SU-DHL-6 (cell line): Measurements from ENCODE around the gene PLEKHA6.

Experiments used
- H2AFZ ChIP-seq: fragments of 200-600 bp; sonication (generic); 2 replicates; pipeline ENCODE4 v1.6.1; 2014; ENCODE audit warnings: low read depth, mild to moderate bottlenecking, moderate library complexity, mixed read lengths, antibody characterized with exemption, low read length; ENCODE audit not compliant: severe bottlenecking
- H3F3A ChIP-seq: fragments of 200-600 bp; shearing (Covaris generic); 2 replicates; pipeline ENCODE4 v1.6.0; 2016; ENCODE audit warnings: antibody characterized with exemption, mild to moderate bottlenecking; ENCODE audit not compliant: insufficient read depth
- H3K27ac ChIP-seq: fragments of 200-600 bp; sonication (generic); 2 replicates; pipeline ENCODE4 v1.5.1; 2016; ENCODE audit warnings: low read depth, mild to moderate bottlenecking, low read length, moderate library complexity, mixed read lengths
- H3K27me3 ChIP-seq: fragments of 200-600 bp; sonication (generic), shearing (Covaris generic); 2 replicates; pipeline ENCODE4 v1.6.0; 2014; ENCODE audit warnings: mild to moderate bottlenecking, low read length
- H3K36me3 ChIP-seq: fragments of 200-600 bp; sonication (generic); 2 replicates; pipeline ENCODE4 v1.6.1; 2014; ENCODE audit warnings: mild to moderate bottlenecking, low read length, mixed read lengths
- H3K4me2 ChIP-seq: fragments of 300-600, 200-600 bp; shearing (Covaris generic), sonication (generic); 2 replicates; pipeline ENCODE4 v1.6.0; 2014; ENCODE audit warnings: low read length, low read depth, mild to moderate bottlenecking; ENCODE audit not compliant: poor library complexity, severe bottlenecking
- H3K4me3 ChIP-seq: fragments of 200-600 bp; sonication (generic); 2 replicates; pipeline ENCODE4 v1.5.1; 2014; ENCODE audit warnings: antibody characterized with exemption, low read length, mild to moderate bottlenecking, mixed read lengths; ENCODE audit not compliant: insufficient read depth, poor library complexity, severe bottlenecking
- H3K79me2 ChIP-seq: fragments of 200-600 bp; sonication (generic); 2 replicates; pipeline ENCODE4 v1.6.1; 2014; ENCODE audit warnings: mild to moderate bottlenecking, low read length, moderate library complexity; ENCODE audit not compliant: insufficient read depth
- H3K9ac ChIP-seq: fragments of 200-600 bp; sonication (generic); 2 replicates; pipeline ENCODE4 v1.7.0; 2014; ENCODE audit warnings: mild to moderate bottlenecking, low read length
- H3K9me2 ChIP-seq: fragments of 200-600 bp; sonication (generic); replicated peaks from 2 replicates; pipeline ENCODE4 v1.6.1; 2014; ENCODE audit warnings: low read length; ENCODE audit not compliant: insufficient read depth
- H3K9me3 ChIP-seq: fragments of 200-600 bp; sonication (generic); 2 replicates; pipeline ENCODE4 v1.6.1; 2014; ENCODE audit warnings: low read length, mixed read lengths; ENCODE audit not compliant: insufficient read depth
- H4K20me1 ChIP-seq: fragments of 200-600 bp; sonication (generic); 2 replicates; pipeline ENCODE4 v1.6.1; 2014; ENCODE audit warnings: low read depth, mild to moderate bottlenecking, antibody characterized with exemption, low read length, moderate library complexity, mixed read lengths
- CTCF ChIP-seq: fragments of 200-600 bp; sonication (generic); IDR thresholded peaks from one replicate; pipeline ENCODE4 v1.5.1; 2017; ENCODE audit warnings: antibody characterized with exemption, mild to moderate bottlenecking, low read length, moderate library complexity; ENCODE audit not compliant: insufficient read depth, poor library complexity, severe bottlenecking
- EZH2phosphoT487 ChIP-seq: fragments of 200-600 bp; sonication (generic), shearing (Covaris generic); conservative IDR thresholded peaks from 2 replicates; pipeline ENCODE4 v1.6.1; 2018; ENCODE audit warnings: mild to moderate bottlenecking, antibody characterized with exemption, low read length, moderate library complexity, mixed read lengths

The PLEKHA6 gene

GRCh38 chr1:204357551-204358490 is 1.9 kb downstream of the PLEKHA6 start:
- Histone ChIP-seq H3K79me2 (no peaks in the 10 kb centered on the region), H3K36me3 (no peaks in the 10 kb centered on the region), H4K20me1 (no peaks in the 10 kb centered on the region; the same call in 1 of the 2 replicates), H3K9me3 (no peaks in the 10 kb centered on the region), H3K9me2 (no peaks in the 10 kb centered on the region), H3K9ac (no peak overlapping the region), H2AFZ (no peak overlapping the region), H3K4me2 (no peak overlapping the region), H3K27ac (no peak overlapping the region), H3K4me3 (no peak overlapping the region), H3F3A (no peaks in the 10 kb centered on the region), H3K27me3 (no peaks in the 10 kb centered on the region)
- no peak for TF ChIP-seq EZH2phosphoT487
- TF ChIP-seq CTCF = no peak

- H3K9ac ChIP-seq = no peak overlapping the region
- H3F3A ChIP-seq = no peaks in the 10 kb centered on the region
- H3K36me3 ChIP-seq = no peaks in the 10 kb centered on the region
- H3K27me3 ChIP-seq = no peaks in the 10 kb centered on the region
- H3K9me3 ChIP-seq = no peaks in the 10 kb centered on the region
- H3K4me2 ChIP-seq = no peak overlapping the region
- TF ChIP-seq CTCF = no peak
- no peaks in the 10 kb centered on the region for H3K79me2 ChIP-seq
- H2AFZ ChIP-seq = no peak overlapping the region
- no peaks in the 10 kb centered on the region for H3K9me2 ChIP-seq
- no peaks in the 10 kb centered on the region; the same call in 1 of the 2 replicates for H4K20me1 ChIP-seq
- H3K27ac ChIP-seq = no peak overlapping the region
- no peak overlapping the region for H3K4me3 ChIP-seq
These were observed 2.7 kb downstream of the PLEKHA6 start for GRCh38 chr1:204356997-204357396.

- Histone ChIP-seq H3F3A (no peaks in the 10 kb centered on the region), H3K9me2 (no peaks in the 10 kb centered on the region), H4K20me1 (no peaks in the 10 kb centered on the region; the same call in 1 of the 2 replicates), H3K36me3 (no peaks in the 10 kb centered on the region), H3K4me3 (no peak overlapping the region), H3K79me2 (no peaks in the 10 kb centered on the region), H3K9me3 (no peaks in the 10 kb centered on the region), H3K27me3 (no peaks in the 10 kb centered on the region), H2AFZ (no peak overlapping the region), H3K9ac (no peak overlapping the region), H3K27ac (no peak overlapping the region), H3K4me2 (no peak overlapping the region)
- TF ChIP-seq CTCF (no peak), EZH2phosphoT487 (no peak)
These were observed 3.8 kb downstream of the PLEKHA6 start for GRCh38 chr1:204355913-204356312.
